NCI-H526 (cell line): ENCODE data around the gene BRI3BP.
"Not testable (repeated sequence)": the region's sequence is repeated elsewhere in the genome, so short reads cannot be mapped to it uniquely, and the experiment has no call there.

ENCODE experiments used
- DNase-seq, 2 experiments: peaks; one replicate each; lab custom pipeline; 2025; lab: John Stamatoyannopoulos, UW

The BRI3BP gene

GRCh38 chr12:125023065-125023464 lies 29.6 kb downstream of the BRI3BP start:
- no peak for DNase-seq

- DNase-seq: no peak
Measured at GRCh38 chr12:125024949-125025563, 31.6 kb downstream of the BRI3BP start.

- DNase-seq: no peak
Measured at GRCh38 chr12:125025606-125026235, 32.3 kb downstream of the BRI3BP start.

GRCh38 chr12:125028106-125028505 lies 34.7 kb downstream of the BRI3BP start:
- no peak for DNase-seq

- DNase-seq: no peak
Measured at GRCh38 chr12:125029761-125030358, 36.4 kb downstream of the BRI3BP start.

- DNase-seq: not testable (repeated sequence)
Measured at GRCh38 chr12:125031471-125031870, 38.0 kb downstream of the BRI3BP start.

- no peak for DNase-seq
Measured at GRCh38 chr12:125032466-125033152, 39.2 kb downstream of the BRI3BP start.

- no peak for DNase-seq
Measured at GRCh38 chr12:125033288-125033687, 39.8 kb downstream of the BRI3BP start.

GRCh38 chr12:125038976-125039625 lies 45.7 kb downstream of the BRI3BP start:
- DNase-seq: no peak

GRCh38 chr12:125049093-125049458 lies 55.6 kb downstream of the BRI3BP start:
- DNase-seq: no peak

GRCh38 chr12:125050446-125050845 lies 57.0 kb downstream of the BRI3BP start:
- no peak for DNase-seq

GRCh38 chr12:125050868-125051267 lies 57.4 kb downstream of the BRI3BP start:
- DNase-seq: no peak

GRCh38 chr12:125053821-125054220 lies 60.4 kb downstream of the BRI3BP start:
- DNase-seq: no peak

- no peak for DNase-seq
Measured at GRCh38 chr12:125055591-125055990, 62.1 kb downstream of the BRI3BP start.

- DNase-seq: no peak
Measured at GRCh38 chr12:125056306-125056705, 62.9 kb downstream of the BRI3BP start.

GRCh38 chr12:125057708-125058107 lies 64.3 kb downstream of the BRI3BP start:
- no peak for DNase-seq

- DNase-seq: no peak
Measured at GRCh38 chr12:125061229-125061628, 67.8 kb downstream of the BRI3BP start.

- not testable (repeated sequence) for DNase-seq
Measured at GRCh38 chr12:125063522-125063921, 70.1 kb downstream of the BRI3BP start.

- DNase-seq: no peak
Measured at GRCh38 chr12:125064492-125064891, 71.0 kb downstream of the BRI3BP start.

- DNase-seq: peak; percentile 29 to 88
Measured at GRCh38 chr12:125065021-125065918, 71.8 kb downstream of the BRI3BP start, which contains the start of gene AACS. Gene AACS (plus strand): TSS chr12:125065435. CDS start chr12:125065585, 150 bp downstream.

GRCh38 chr12:125065919-125066570 lies 72.6 kb downstream of the BRI3BP start:
- peak; percentile 8 to 17 for DNase-seq
